ENCODE measurements around the gene SLC25A45. TPM values are rescaled to one million over a fixed set of nuclear protein-coding genes. Genes with fewer than 3 reads are reported as not detected.

The SLC25A45 gene
- total RNA-seq, 1 experiment from 2014 or later: 1.1 TPM

DNA sequence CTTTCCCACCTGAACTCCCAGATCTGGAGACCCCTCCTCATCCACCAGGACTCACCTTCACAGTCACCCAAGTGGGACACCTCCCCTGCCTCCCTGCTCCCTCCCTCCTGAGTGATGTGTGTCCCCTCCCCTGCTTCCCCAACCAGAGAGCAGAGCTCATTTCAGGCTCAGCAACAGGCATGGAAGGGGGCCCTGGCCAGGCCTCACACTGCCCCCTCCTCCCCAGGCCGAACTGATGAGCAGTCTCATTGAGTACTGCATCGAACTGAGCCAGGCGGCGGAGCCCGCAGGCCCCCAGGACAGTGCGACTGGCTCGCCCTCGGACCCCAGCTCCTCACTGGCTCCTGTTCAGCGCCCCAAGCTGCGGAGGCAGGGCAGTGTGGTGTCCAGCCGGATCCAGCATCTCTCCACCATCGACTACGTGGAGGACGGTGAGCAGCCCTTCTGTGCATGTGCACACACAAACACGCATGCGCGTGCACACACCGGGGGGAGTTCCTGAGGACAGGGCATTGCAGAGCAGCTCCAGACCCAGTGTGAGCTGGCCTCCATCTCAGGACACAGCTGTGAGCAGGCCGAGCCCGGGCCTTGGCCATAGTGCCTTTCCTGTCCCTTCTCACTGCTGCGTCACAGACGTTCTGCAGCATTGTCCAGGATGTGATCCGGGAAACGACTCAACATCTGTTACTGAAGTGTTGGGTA, 22.3 kb upstream of the SLC25A45 start:
- H2BK12ac ChIP-seq (ENCODE audit: insufficient read length, low read depth, low read length): no peak overlapping the region
- H3K4me1 ChIP-seq (ENCODE audit: insufficient read depth, low read length): no peaks in the 10 kb centered on the region
- no peak overlapping the region for H3K27ac Mint-ChIP-seq
- H3K18ac ChIP-seq (ENCODE audit: insufficient read length, low read depth, low read length): no peak overlapping the region
- H2AFZ ChIP-seq (ENCODE audit: low read length): no peak overlapping the region
- no peak overlapping the region for H3K56ac ChIP-seq (ENCODE audit: insufficient read length, low read depth, low read length)
- H3K23ac ChIP-seq (ENCODE audit: insufficient read length, low read depth, low read length): no peak overlapping the region
- TF ChIP-seq CTCF (conservative IDR thresholded peaks at IDR 0.05): no peak
- no peak for DNase-seq
- no peak overlapping the region for H2BK20ac ChIP-seq (ENCODE audit: low read depth, low read length, poor library complexity, severe bottlenecking)
- no peak overlapping the region for H2BK120ac ChIP-seq (ENCODE audit: low read depth, low read length, poor library complexity, severe bottlenecking)
- H3K14ac ChIP-seq (ENCODE audit: insufficient read depth, low read length): no peak overlapping the region
- H3K23me2 ChIP-seq (ENCODE audit: insufficient read length, low read depth, low read length, poor library complexity, severe bottlenecking): no peaks in the 10 kb centered on the region
- H3K27ac ChIP-seq (ENCODE audit: insufficient read length, low read depth, low read length): no peak overlapping the region
- H3K27me3 Mint-ChIP-seq (ENCODE audit: low read depth): no peaks in the 10 kb centered on the region
- no CpG with 5 or more reads among the region's 24 CpGs for WGBS (ENCODE audit: extremely low coverage, insufficient read length, low lambda C conversion rate)
- no peak overlapping the region for H2BK15ac ChIP-seq (ENCODE audit: low read depth, low read length)
- H4K20me1 ChIP-seq (ENCODE audit: control insufficient read depth, insufficient read depth, insufficient read length): no peaks in the 10 kb centered on the region
- H3K9me3 Mint-ChIP-seq: no peaks in the 10 kb centered on the region
- H3K79me2 ChIP-seq (ENCODE audit: insufficient read depth, low read length): no peaks in the 10 kb centered on the region
- no peak overlapping the region for H3K4me3 Mint-ChIP-seq
- no peak overlapping the region for H4K91ac ChIP-seq (ENCODE audit: insufficient read length, low read depth, low read length)
- H3K79me1 ChIP-seq (ENCODE audit: insufficient read depth, low read depth, low read length, poor library complexity, severe bottlenecking): no peaks in the 10 kb centered on the region
- H3K9me3 ChIP-seq (ENCODE audit: control insufficient read depth, low read depth, low read length): no peaks in the 10 kb centered on the region
- H4K5ac ChIP-seq (ENCODE audit: insufficient read length, low read depth, low read length): no peak overlapping the region
- H3K4me1 Mint-ChIP-seq: peaks cover 0 to 13% of the 10 kb centered on the region in 2 experiments; a peak in 3 of 4 replicates
- H3T11ph ChIP-seq (ENCODE audit: low read length): no peak overlapping the region
- H2BK5ac ChIP-seq (ENCODE audit: insufficient read length, low read length): no peak overlapping the region
- H3K9ac ChIP-seq (ENCODE audit: extremely low read depth, insufficient read length, low read length): no peak overlapping the region
- no peak overlapping the region for H2AK5ac ChIP-seq (ENCODE audit: insufficient read length, low read length)
- H4K8ac ChIP-seq (replicated peaks; ENCODE audit: insufficient read length, low read depth, low read length): no peak overlapping the region
- H3K36me3 Mint-ChIP-seq (ENCODE audit: insufficient read depth in 1 of 3, low read depth in 3 of 3): peaks cover 3 to 45% (median 21%) of the 10 kb centered on the region in 3 experiments; a peak in 5 of 7 replicates
- H3K4ac ChIP-seq (ENCODE audit: low read depth, low read length): no peak overlapping the region
- H3K4me2 ChIP-seq (ENCODE audit: insufficient read depth, insufficient read length, low read length): no peak overlapping the region
- H3K27me3 ChIP-seq (ENCODE audit: insufficient read depth, low read length): no peaks in the 10 kb centered on the region

Data from H9 (cell line).